NCI-H1417 (cell line): Measurements from ENCODE around the gene TMEM239.
A peak's percentile ranks its signal among the peaks of the same experiment; 100 is the strongest.
"Not testable (repeated sequence)": the region's sequence is repeated elsewhere in the genome, so short reads cannot be mapped to it uniquely, and the experiment has no call there.

Source experiments
- DNase-seq, 3 experiments: peaks; one replicate each; lab custom pipeline; 2025; lab: John Stamatoyannopoulos, UW

Gene TMEM239

DNA sequence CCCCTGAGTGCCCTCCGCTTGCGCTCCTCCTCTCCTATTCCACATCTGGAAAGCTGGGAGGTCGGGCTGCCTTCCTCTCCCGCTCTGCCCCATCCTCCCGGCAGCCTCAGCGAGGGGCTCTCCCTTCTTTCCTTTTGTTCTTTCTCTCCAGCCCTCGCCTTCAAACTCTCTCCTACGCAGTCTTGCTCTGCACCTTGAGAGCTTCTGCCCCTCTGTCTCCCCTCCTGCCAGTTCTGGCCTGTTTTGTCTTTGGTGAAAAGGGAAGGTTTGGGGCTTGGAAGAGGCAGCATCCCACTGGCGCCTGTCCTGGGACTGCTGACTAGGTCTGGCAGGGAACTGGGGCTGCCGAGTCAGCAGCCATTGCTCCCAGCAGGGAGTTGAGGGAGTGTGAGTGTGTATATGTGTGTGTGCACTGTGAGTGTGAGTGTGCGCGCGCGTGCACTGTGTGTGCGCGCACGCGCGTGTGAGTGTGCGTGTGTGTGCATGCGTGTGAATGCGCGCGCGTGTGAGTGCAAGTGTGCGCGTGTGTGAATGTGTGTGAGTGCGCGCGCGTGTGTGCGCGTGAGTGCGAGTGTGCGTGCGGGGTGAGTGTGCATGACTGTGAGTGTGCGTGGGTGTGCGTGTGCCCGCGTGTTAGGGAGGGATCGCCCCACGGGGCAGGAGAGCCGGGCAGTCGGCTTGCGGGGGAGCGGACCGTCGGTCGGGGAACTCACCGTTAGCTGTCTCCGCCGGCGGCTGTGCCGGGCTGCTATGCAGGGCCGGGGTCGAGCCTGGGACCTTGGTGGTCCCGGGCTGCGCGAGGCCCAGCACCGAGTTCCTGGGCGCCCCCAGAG lies 16.3 kb upstream of the TMEM239 start:
- peak in 2 of 3 experiments; percentile 46 to 62 for DNase-seq

DNA sequence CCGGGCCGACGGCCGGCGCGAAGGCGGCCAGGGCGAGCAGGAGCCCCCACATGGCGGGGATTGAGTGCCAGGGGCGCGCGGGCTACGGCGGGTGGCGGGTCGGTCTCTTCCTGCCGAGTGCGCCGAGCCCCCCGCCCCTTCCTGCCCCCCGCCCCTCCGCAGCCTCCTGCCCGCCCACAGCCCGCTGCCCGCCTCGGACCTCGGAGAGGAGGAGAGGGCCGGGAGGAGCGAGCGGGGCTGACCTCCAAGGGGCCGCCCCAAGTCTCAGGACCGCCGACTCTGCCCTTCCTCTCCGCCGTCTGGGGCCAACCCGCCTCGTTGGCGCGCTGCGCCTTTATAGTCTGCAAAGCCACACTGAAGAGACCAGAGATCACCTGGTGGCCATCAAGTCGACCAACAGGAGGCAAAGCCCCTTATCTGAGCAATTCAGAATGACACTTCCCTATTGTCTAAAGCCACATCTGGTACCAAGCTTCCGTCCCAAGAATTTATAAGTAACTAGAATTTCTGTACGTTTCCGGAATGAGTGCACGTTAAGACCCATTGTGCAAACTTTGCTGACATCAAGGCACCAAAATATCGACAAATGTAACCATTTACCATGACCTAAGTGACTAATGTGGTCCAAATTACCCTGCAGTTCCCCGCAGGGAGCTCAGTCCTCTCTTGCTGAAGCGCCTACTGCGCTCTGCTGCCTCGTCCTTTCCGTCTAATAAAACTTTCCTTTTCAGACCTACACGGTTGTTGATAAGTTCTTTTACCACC lies 15.5 kb upstream of the TMEM239 start, which contains the start of gene CPXM1:
TSS of gene CPXM1 (minus strand) at position 107 of the 765 bp plus-strand sequence. CDS start at position 52, 55 bp downstream.
- DNase-seq: peak in 2 of 3 experiments; percentile 64

DNA sequence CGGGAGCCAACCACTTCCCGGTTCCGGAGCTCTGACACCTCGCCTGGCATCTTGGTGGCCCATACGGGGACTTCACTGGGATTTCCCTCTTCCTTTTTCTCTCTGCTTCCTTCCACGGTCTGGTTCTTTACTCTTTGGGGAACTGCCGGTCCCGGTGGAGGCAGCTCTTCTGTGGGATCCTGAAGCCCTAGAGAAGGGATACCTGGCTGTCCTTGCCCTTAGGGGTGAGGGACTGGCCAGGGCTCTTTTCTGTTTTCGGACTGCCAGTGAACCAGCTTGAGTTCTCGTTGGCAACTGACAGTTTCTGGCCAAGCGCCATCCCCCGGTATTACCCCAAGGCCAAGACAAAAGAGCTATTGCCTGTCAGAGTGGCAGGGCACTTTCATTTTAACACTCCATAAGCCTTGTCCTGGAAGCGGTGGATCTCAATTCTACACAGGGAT lies 14.9 kb upstream of the TMEM239 start:
- no peak for DNase-seq

DNA sequence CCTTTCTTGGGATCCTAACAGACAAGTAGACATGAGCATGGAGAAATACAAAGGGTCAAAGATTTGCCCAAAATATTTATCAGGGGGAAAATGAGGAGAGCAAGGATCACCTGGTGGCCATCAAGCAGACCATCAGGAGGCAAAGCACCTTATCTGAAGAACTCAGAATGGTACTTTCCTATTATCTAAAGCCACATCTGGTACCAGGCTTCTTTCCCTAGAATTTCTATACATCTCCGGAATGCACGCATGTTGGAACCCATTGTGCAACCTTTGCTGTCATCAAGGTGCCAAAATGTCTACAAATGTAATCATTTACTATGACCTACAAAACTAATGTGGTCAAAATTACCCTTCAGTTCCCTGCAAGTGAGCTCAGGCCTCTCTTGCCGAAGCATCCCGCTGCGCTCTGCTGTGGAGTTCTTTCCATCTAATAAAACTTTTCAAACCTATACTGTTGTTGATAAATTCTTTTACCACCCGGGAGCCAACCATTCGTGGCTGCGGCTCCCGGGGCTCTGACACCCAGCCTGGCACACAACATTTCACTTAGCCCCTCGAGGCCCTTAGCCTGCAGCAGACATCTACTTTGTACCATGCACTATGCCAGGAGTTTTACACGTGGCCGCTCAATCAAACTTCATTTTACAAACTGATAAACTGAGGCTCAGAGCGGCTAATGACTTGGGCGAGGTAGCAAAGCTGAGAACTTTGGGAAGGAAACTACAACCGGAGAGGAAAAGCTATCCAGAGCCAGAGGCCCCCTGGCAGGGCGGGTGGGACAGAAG lies 11.9 kb upstream of the TMEM239 start:
- no peak for DNase-seq

DNA sequence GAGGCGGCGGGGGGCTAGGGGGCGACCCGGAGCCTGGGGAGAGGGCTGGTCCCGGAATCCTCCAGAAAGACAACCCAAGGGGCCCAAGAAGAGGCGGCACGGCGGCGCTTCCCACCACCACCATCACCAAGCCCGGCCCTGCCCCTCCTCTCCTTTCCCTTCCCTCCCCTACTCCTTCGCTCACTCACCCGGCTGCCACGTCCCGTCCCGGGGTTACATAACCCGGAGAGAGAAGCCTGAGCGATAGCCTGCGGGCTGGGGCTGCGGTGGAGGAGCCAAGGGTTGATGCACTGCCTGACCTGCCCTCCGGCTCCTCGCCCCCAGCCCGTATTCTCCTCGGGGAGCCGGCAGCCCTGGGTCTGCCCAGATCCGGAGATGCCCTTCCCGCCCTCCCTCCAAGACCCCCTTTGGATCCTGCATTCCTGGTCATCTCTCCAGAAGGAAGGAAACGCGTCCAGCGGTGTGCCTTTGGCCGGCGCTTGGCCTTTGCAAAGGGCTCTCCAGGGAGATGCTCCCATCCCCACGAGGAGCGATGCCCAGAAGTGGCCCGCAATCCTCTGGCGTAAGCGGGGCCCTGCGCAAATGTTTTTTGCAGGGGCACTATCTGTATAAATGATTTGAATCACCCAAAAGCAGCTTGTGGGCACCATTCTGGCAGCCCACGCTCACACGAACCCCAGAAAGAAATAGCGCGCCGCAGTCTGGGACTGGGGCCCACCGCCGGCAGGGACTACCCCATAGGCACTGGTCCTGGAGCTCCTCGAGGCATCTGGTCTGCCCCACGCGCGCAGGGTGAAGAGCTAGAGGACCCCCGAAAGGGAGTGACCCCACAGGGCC lies 11.1 kb upstream of the TMEM239 start:
- DNase-seq: no peak

DNA sequence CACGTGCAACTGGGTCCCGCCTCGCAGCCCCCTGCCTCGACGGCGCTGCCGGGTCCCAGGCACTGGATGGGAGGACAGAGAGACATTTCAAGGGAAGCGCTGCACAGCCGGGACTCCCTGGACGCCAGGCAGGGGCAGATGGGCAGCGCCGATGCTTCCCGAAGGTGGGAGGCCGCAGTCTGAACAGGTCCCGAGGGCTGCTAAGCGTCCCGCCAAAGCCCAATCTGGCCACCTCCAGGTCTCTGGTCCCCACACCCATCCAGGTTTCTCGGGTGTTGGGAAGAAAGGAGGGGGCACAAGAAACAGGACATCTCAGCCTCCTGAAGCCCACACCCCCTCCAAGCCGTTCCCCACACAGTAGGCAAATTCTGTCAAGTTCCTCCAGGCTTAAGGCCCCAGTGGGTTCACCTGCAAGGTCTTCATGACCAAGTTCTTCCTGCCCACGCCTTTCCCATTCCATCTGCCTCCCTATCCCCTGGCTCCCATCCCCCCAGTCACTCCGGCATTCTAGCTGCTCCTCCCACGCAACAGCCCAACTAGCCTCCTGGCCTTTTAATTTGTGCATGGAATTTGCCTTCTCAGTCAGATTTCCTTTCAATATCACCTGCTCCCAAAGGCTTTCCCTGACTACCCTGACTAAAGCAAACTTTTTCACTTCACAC lies 10.3 kb upstream of the TMEM239 start:
- no peak for DNase-seq

DNA sequence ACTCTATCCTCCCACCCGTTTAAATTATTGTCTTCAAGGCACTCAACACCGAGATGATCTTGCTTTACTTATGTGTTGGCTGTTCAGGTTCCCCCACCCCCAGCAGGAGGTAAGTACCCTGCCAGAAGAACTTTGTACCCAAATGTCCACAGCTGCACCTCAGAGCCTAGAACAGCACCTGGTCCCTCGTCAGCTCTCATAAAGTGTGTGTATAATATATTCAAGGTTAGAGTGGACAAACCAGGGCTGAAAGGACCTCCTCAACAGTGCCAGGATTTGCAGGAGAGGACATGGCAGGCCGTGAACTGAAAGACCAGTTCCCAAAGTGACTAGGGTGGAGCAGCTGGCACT lies 9.8 kb upstream of the TMEM239 start:
- DNase-seq: no peak

DNA sequence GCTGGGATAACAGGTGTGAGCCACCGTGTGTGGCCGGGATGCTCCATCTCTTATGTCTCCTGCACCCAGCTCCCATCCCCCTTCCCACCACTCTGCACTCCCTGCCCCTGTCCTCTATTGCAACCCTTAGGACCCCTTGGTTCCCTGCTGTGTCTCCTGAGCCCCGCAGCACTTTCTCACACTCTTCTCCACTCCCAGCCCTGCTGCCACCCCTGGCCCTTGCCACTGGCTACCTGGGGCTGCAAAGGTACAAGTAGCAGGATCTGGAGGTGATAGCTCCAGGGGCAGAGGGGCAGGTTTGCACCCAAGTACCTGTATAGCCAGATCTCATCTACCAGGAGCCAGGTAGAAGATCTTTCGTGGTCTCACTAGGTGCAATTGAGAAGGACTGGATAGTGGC lies 9.1 kb upstream of the TMEM239 start:
- no peak for DNase-seq

DNA sequence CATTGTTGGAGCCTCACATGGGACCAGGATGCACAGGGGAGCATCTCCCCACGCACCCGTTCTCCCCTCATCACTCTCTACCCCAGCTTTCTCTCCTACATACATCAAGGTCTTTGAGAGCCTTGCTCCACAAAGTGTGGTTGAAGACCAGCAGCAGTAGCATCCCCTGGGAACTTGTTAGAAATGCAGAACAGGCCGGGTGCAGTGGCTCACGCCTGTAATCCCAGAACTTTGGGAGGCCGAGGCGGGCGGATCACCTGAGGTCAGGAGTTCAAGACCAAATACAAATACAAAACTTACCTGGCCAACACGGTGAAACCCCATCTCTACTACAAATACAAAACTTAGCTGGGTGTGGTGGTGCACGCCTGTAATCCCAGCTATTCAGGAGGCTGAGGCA lies 8.2 kb upstream of the TMEM239 start:
- not testable (repeated sequence) for DNase-seq

DNA sequence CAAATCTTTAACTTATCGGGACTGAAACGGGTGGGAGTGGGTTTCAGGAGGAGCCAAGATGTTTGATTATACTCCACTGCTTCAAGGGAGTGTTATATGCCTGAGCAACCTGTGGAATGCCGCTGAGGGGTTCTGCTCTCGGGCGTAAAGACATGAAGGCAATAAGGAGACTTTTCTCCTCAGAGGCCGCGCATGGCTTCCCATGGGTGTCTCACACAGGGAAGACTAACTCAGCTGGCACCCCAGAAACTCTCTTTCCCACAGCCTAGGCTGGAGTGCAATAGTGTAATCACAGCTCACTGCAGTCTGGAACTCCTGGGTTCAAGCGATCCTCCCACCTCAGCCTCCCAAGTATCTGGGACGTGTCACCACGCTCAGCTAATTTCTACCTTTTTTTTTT lies 6.5 kb upstream of the TMEM239 start:
- DNase-seq: no peak

DNA sequence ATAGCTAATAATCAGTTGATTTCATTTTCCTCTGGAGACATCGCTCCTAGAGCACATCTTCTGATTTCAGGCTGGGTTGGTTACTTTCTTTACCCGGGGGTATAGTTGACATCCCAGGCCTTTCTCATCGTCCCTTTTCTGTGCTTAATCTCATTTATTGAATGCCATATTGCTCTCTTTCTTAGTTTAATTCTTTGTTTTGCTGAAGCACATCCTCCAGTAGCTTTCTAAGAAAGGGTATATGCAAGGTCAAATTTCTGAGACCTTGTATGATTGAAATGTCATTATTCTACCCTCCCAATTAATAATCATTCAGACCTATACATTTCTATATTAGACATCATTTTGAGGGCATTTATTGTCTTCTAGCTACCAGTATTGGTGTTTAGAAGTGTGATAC lies 4.0 kb upstream of the TMEM239 start:
- DNase-seq: no peak

DNA sequence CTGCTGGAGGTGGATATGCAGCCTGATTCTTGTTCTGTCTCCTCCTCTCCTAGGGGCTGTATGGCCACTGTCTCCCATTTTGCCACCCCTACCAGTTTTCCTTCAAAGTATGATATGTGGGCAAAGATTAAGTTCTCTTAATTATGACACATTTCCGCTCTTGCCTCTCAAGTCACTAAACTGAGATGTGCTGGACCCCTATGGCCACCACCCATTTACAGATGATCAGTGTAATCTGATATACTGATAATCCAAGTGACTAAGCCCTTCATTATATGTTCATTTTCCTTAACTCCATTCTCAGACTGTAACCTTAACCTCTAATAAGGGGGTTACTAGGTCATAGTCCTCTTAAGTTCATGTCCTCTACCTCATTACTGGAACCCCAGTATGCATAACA lies 2.1 kb upstream of the TMEM239 start:
- no peak for DNase-seq

DNA sequence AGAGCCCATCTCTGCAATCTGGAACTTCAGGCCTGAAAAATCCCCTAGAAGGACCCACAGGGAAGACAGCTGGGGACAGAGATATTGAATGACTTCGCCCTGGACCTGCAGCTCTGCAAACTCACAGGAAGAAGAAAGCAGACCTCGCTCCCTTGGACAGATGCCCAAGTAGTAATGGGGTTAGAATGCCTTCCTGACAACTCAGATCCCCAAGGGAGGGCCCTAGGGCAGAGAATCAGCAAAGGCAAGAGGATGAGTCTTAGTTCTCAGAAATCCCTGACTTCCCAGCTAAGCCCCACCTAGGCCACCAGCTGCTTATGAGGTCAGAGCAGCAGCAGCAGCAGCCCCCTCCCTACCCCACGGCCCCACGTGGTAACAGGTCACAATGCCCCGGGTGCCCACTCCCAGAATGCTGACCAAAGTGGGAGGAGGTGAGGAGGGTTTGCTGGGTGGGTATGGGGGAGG lies 1.5 kb upstream of the TMEM239 start, which contains the start of gene C20orf141:
TSS of gene C20orf141 (plus strand) at position 401 of the 465 bp plus-strand sequence. CDS start 198 bp downstream, outside the sequence.
- DNase-seq: no peak

DNA sequence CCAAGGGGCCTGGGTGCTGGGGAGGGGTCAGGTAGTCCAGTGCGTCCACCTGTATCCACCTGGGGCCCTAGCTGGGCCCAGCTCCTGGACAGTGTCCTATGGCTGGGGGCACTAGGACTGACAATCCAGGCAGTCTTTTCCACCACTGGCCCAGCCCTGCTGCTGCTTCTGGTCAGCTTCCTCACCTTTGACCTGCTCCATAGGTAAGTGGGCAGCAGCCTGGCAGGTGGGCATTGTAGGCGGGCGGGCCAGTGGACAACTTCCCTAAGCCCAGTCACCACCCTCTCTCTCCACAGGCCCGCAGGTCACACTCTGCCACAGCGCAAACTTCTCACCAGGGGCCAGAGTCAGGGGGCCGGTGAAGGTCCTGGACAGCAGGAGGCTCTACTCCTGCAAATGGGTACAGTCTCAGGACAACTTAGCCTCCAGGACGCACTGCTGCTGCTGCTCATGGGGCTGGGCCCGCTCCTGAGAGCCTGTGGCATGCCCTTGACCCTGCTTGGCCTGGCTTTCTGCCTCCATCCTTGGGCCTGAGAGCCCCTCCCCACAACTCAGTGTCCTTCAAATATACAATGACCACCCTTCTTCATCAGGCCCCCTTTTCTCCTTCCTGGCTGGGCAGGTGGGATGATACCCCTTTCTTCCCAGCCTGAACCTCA lies 793 bp upstream of the TMEM239 start:
- no peak for DNase-seq

DNA sequence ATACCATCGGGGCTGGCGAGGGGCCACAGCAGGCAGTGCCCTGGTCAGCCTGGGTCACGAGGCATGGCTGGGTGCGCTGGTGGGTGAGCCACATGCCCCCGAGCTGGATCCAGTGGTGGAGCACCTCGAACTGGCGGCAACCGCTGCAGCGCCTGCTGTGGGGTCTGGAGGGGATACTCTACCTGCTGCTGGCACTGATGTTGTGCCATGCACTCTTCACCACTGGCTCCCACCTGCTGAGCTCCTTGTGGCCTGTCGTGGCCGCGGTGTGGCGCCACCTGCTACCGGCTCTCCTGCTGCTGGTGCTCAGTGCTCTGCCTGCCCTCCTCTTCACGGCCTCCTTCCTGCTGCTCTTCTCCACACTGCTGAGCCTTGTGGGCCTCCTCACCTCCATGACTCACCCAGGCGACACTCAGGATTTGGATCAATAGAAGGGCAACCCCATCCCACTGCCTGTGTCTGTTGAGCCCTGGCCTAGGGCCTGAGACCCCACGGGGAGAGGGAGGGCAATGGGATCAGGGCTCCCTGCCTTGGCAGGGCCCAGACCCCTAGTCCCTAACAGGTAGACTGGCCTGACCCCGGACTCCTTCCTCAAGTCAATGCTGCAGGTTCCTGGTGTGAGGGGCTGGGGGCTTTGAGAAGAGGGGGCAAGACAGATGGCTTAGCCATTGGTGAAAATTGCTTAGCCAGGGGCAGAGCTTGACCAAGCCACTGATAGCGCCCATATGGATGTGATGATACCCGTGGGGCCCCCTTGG lies 598 bp downstream of the TMEM239 start:
- DNase-seq: no peak

DNA sequence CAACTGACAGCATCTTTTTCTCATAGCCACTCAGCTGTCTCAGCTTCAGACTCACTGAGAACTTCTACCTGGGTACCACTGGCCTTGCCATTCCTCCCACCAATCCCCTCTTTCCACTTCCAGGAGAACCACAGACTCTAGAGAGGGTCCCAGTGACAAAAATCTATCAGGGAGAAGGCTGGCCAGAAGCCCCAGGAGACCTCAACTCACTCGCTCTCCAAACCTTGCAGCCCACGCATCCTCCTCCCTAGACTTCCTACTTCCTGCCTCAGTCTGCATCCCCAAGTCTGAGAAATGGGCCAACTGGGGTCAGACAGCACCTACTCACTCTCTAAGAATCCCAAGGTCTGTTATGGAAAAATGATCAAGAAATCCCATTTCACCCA lies 1.2 kb downstream of the TMEM239 start:
- DNase-seq: no peak

DNA sequence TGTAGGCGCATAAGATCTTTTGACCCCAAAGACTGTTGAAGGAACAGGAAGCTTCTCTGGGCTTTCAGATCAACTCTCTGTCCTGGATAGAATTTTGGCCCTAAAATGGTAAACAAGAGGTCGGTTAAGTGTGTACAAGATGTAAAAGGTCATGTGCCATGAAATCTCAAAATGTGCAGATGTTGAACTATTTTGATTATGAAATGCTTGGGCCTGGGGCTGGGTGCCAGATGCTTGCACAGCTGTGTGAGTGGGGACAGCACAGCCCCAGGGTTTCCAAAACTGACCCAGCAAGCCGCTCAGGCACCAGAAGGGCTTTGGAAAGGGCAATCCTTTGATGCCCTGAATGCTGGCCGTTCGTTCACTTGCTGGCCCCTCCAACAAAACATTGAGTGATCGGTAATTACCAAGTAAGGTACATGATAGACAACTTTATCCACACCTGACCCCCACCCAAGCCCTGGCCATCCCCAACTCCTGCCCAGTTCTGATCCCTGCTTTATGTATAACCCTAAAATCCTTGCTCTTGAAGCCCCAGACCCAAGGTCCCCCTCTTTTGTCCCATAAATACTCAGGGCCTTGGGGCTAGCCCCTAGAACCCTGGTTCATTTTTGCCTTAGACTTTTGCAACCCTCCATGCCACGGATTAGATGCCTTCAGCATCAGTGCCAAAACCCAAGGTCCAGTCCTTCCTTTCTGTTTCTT lies 1.9 kb downstream of the TMEM239 start:
- no peak for DNase-seq

DNA sequence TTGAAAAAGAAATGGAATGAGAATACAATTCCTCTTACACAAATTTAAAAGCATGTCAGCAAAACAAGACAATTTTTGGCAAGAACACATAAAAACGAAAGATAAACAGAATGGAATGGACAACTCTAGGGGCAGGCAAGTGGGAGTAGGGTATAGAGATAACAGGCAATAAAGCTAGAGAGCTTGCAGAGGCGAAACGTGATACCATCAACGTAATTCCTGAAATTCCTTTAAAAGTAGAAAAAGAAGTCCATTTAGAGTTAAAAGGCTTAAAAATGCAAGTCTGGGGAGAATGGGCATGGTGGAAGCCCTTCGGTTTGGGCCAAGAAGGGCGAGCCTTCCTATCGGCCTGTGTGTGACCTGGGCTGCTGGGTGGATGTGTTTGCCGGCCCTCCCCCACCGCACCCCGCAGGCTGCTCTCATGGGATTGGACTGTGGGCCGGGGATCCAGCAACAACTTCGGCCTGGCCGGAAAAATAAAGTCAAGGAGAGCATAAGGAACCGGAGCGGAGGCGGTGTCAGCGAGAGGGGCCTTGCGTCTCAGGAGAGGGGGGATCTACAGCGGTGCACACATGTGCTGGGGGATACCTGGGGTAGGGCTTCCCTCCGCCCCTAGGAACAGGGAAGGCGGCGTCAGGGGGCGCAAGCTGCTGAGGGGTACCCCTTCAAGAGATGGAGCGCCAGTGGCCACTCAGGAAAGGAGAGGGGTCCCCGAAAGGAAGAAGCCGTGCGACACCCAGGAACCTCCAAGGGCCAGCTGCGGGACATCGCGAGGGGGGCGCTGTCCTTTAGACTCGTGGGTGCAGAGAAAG lies 4.1 kb downstream of the TMEM239 start:
- no peak for DNase-seq
